Gastroesophageal sphincter (tissue), 3 donors: ENCODE measurements around the gene ADPRH.

ENCODE experiments used
- CTCF ChIP-seq, 4 experiments: fragments of 200-600 bp in 2 of 4; fragments of 450-650 bp in 2 of 4; sonication (generic) in 1 of 4; IDR thresholded peaks; one replicate each; pipeline ENCODE4 v1.5.1; 2017 to 2019; ENCODE audit warnings: antibody characterized with exemption in 4 of 4, mild to moderate bottlenecking in 2 of 4, moderate library complexity in 2 of 4
- POLR2A ChIP-seq, 2 donors: fragments of 450-650 bp; IDR thresholded peaks; one replicate each; pipeline ENCODE4 v1.6.1; 2017; ENCODE audit warnings: antibody characterized with exemption in 2 of 2, mild to moderate bottlenecking in 2 of 2, moderate library complexity in 1 of 2

GRCh38 chr3:119550192-119550910, 28.9 kb upstream of the ADPRH start:
- TF ChIP-seq CTCF (IDR thresholded peaks at IDR 0.05) (no peak), POLR2A (IDR thresholded peaks at IDR 0.05) (no peak)
